ENCODE measurements around the gene PDE4D.

- TF ChIP-seq ARNT (IDR thresholded peaks at IDR 0.05) = no peak
- TF ChIP-seq HDGF (IDR thresholded peaks at IDR 0.05; ENCODE audit: borderline replicate concordance) = no peak
- no peak for TF ChIP-seq SP1 (IDR thresholded peaks at IDR 0.05)
- no peak for TF ChIP-seq FOXM1 (IDR thresholded peaks at IDR 0.05; ENCODE audit: borderline replicate concordance)
These were observed 406.3 kb downstream of the PDE4D start for GRCh38 chr5:59487068-59487686.

All from HEK293T (cell line).